Neural progenitor cell (in vitro differentiated cells): ENCODE data around the gene DRAXIN. TPM values are rescaled to one million over a fixed set of nuclear protein-coding genes. Genes with fewer than 3 reads are reported as not detected.

Experiments
- DNase-seq: peaks from one replicate; pipeline ENCODE4 v3.0.0-alpha.2; 2016; ENCODE audit warnings: low spot score
- H2AFZ ChIP-seq: fragments of 200-600 bp; sonication (generic); replicated peaks from 2 replicates; pipeline ENCODE4 v1.6.1; 2016; ENCODE audit warnings: antibody characterized with exemption
- H3F3A ChIP-seq: fragments of 200-600 bp; sonication (generic); 2 replicates; pipeline ENCODE4 v1.6.1; 2016; ENCODE audit warnings: antibody characterized with exemption, low read depth
- H3K27ac ChIP-seq: fragments of 200-600 bp; sonication (generic); 2 replicates; pipeline ENCODE4 v1.5.1; 2016; ENCODE audit warnings: mild to moderate bottlenecking
- H3K27me3 ChIP-seq: fragments of 200-600 bp; sonication (generic); 2 replicates; pipeline ENCODE4 v1.6.1; 2016; ENCODE audit warnings: mild to moderate bottlenecking, moderate library complexity
- H3K36me3 ChIP-seq: fragments of 200-600 bp; sonication (generic); 2 replicates; pipeline ENCODE4 v1.5.1; 2016
- H3K4me1 ChIP-seq: fragments of 200-600 bp; sonication (generic); 2 replicates; pipeline ENCODE4 v1.6.1; 2016; ENCODE audit warnings: mixed run types
- H3K4me2 ChIP-seq: fragments of 200-600 bp; sonication (generic); 2 replicates; pipeline ENCODE4 v1.6.1; 2016
- H3K4me3 ChIP-seq: fragments of 200-600 bp; sonication (generic); 2 replicates; pipeline ENCODE4 v1.5.1; 2016
- H3K79me2 ChIP-seq: fragments of 200-600 bp; sonication (generic); 2 replicates; pipeline ENCODE4 v1.6.1; 2016; ENCODE audit warnings: low read depth
- H3K9ac ChIP-seq: fragments of 200-600 bp; sonication (generic); 2 replicates; pipeline ENCODE4 v1.6.1; 2016
- H3K9me3 ChIP-seq: fragments of 200-600 bp; sonication (generic); 2 replicates; pipeline ENCODE4 v1.5.1; 2016; ENCODE audit warnings: low read depth
- H4K20me1 ChIP-seq: fragments of 200-600 bp; sonication (generic); 2 replicates; pipeline ENCODE4 v1.6.1; 2016; ENCODE audit warnings: low read depth
- H3K27ac Mint-ChIP-seq: 3 replicates; pipeline ENCODE4 v1.8.0; 2021; ENCODE audit warnings: mixed read lengths
- H3K27me3 Mint-ChIP-seq: 2 replicates; pipeline ENCODE4 v1.8.0; 2022; ENCODE audit warnings: low read depth, mild to moderate bottlenecking, inconsistent platforms, moderate library complexity, mixed read lengths; ENCODE audit not compliant: insufficient read depth
- H3K36me3 Mint-ChIP-seq: 3 replicates; pipeline ENCODE4 v1.8.0; 2021; ENCODE audit warnings: mixed read lengths
- H3K4me1 Mint-ChIP-seq: 3 replicates; pipeline ENCODE4 v1.8.0; 2021; ENCODE audit warnings: mixed read lengths
- H3K4me3 Mint-ChIP-seq: 3 replicates; pipeline ENCODE4 v1.8.0; 2021; ENCODE audit warnings: mild to moderate bottlenecking, moderate library complexity, mixed read lengths
- H3K9me3 Mint-ChIP-seq: 3 replicates; pipeline ENCODE4 v1.8.0; 2020; ENCODE audit warnings: mixed read lengths
- EZH2 ChIP-seq: fragments of 200-600 bp; sonication (generic); IDR thresholded peaks from 2 replicates; pipeline ENCODE4 v1.6.1; 2017; ENCODE audit warnings: antibody characterized with exemption, mild to moderate bottlenecking, moderate library complexity
- EZH2phosphoT487 ChIP-seq: fragments of 200-600 bp; sonication (generic); IDR thresholded peaks from 2 replicates; pipeline ENCODE4 v1.6.1; 2017; ENCODE audit warnings: antibody characterized with exemption
- total RNA-seq: library from RNA; depleted of rRNA; stranded (reverse); fragments of >200 nt; gene quantifications from 2 replicates; pipeline ENCODE4 v1.2.3, GENCODE V29; 2015; ENCODE audit warnings: low replicate concordance
- TF ChIP-seq, protein P1 (sequence below): fragments of 200-600 bp; sonication (generic); IDR thresholded peaks from 2 replicates; pipeline ENCODE4 v1.5.1; 2017; ENCODE audit warnings: antibody characterized with exemption, mild to moderate bottlenecking

DRAXIN gene
- total RNA-seq, 1 donor from 2014 or later = 27.1 TPM

DNA sequence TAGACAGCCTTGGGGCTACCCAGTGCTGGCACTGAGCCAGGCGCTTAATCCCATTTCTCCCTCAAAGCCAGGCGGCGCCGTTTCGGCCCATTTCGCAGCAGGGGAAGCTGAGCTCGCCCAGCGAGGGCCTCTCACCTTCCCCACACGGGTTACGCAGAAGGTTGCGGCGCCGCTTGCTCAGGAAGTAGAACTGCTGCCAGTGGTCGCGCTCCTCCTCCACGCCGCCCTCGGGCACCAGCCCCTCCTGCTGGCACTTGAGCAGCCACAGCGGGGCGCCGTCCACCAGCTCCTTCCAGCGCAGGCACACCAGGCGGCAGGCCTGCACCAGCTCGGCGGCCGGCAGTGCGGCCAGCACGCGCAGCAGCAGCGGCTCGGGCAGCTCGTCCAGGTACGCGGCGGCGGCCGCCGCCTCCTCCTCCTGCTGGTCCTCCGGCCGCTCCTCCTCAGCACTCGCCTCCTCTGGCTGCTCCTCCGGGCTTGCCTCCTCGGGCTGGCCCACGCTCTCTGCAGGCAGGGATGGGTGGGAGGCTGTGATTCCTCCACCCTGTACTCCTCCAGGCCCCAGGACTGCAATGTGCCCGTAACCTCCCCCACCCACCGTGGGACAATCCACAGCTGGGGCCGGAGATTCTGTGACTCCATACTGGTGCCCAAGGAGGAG lies 41.0 kb upstream of the DRAXIN start:
- Histone ChIP-seq H3K4me3 (peak overlapping the region; percentile 16), H3F3A (peaks cover 46% of the 10 kb centered on the region), H3K36me3 (no peaks in the 10 kb centered on the region), H4K20me1 (peaks cover 24% of the 10 kb centered on the region), H3K4me2 (peak overlapping the region; percentile 51), H2AFZ (no peak overlapping the region), H3K27ac (no peak overlapping the region), H3K27me3 (peaks cover 78% of the 10 kb centered on the region), H3K9me3 (no peaks in the 10 kb centered on the region), H3K79me2 (no peaks in the 10 kb centered on the region), H3K9ac (no peak overlapping the region), H3K4me1 (peaks cover 9% of the 10 kb centered on the region)
- Mint-ChIP-seq H3K27me3 (peaks cover 51% of the 10 kb centered on the region), H3K27ac (no peak overlapping the region), H3K4me1 (peaks cover 11% of the 10 kb centered on the region), H3K36me3 (no peaks in the 10 kb centered on the region), H3K4me3 (peak overlapping the region; percentile 75), H3K9me3 (peaks cover 2% of the 10 kb centered on the region)
- peak; percentile 90 for DNase-seq
- TF ChIP-seq EZH2phosphoT487 (no peak), EZH2 (peak; percentile 16)
- TF ChIP-seq, protein P1, sequence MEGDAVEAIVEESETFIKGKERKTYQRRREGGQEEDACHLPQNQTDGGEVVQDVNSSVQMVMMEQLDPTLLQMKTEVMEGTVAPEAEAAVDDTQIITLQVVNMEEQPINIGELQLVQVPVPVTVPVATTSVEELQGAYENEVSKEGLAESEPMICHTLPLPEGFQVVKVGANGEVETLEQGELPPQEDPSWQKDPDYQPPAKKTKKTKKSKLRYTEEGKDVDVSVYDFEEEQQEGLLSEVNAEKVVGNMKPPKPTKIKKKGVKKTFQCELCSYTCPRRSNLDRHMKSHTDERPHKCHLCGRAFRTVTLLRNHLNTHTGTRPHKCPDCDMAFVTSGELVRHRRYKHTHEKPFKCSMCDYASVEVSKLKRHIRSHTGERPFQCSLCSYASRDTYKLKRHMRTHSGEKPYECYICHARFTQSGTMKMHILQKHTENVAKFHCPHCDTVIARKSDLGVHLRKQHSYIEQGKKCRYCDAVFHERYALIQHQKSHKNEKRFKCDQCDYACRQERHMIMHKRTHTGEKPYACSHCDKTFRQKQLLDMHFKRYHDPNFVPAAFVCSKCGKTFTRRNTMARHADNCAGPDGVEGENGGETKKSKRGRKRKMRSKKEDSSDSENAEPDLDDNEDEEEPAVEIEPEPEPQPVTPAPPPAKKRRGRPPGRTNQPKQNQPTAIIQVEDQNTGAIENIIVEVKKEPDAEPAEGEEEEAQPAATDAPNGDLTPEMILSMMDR = peak; percentile 53

DNA sequence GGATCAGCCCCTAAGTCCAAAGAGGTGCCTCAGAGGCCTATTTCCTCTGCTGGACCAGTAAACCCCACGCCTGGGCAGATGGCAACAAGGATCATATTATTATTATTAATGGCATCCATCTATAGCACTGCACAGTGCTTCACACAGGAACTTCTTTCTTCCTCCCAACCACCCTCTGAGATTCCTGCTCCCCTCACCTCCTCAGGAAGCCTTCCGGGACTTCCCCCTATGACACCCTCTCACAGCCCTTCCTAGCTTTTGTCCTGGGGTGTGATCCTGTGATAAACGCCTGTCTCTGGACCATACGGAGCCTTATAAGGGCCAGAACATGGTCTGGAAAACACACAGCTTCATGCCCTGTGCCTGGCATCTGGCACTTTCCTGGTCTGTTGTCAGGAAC lies 40.5 kb upstream of the DRAXIN start:
- no peaks in the 10 kb centered on the region for H3K9me3 ChIP-seq
- no peaks in the 10 kb centered on the region for H3K36me3 ChIP-seq
- Mint-ChIP-seq H3K4me1 (peaks cover 15% of the 10 kb centered on the region), H3K27ac (peak overlapping the region; percentile 25), H3K27me3 (peaks cover 51% of the 10 kb centered on the region), H3K9me3 (peaks cover 2% of the 10 kb centered on the region), H3K4me3 (peak overlapping the region; percentile 75), H3K36me3 (no peaks in the 10 kb centered on the region)
- H3K4me2 ChIP-seq = peak overlapping the region; percentile 51
- peaks cover 14% of the 10 kb centered on the region for H3K4me1 ChIP-seq
- no peak overlapping the region for H3K4me3 ChIP-seq
- no peak overlapping the region for H3K27ac ChIP-seq
- TF ChIP-seq, protein P1 = no peak
- no peak for TF ChIP-seq EZH2
- TF ChIP-seq EZH2phosphoT487 = no peak
- H3K79me2 ChIP-seq = no peaks in the 10 kb centered on the region
- no peak overlapping the region for H2AFZ ChIP-seq
- H3K27me3 ChIP-seq = peaks cover 82% of the 10 kb centered on the region
- peaks cover 24% of the 10 kb centered on the region for H4K20me1 ChIP-seq
- H3F3A ChIP-seq = peaks cover 46% of the 10 kb centered on the region
- H3K9ac ChIP-seq = no peak overlapping the region
- DNase-seq = no peak

GRCh38 chr1:11652203-11652780 lies 39.2 kb upstream of the DRAXIN start:
- H3K36me3 ChIP-seq = no peaks in the 10 kb centered on the region
- no peaks in the 10 kb centered on the region for H3K79me2 ChIP-seq
- no peak overlapping the region for H2AFZ ChIP-seq
- H3K9me3 ChIP-seq = no peaks in the 10 kb centered on the region
- H3K4me2 ChIP-seq = no peak overlapping the region
- H3K9ac ChIP-seq = no peak overlapping the region
- TF ChIP-seq, protein P1 = no peak
- no peak for TF ChIP-seq EZH2
- no peak for TF ChIP-seq EZH2phosphoT487
- H3F3A ChIP-seq = peaks cover 50% of the 10 kb centered on the region
- H3K4me3 ChIP-seq = no peak overlapping the region
- H3K27ac Mint-ChIP-seq = no peak overlapping the region
- H3K4me3 Mint-ChIP-seq = peak overlapping the region; percentile 14
- H3K4me1 Mint-ChIP-seq = peaks cover 15% of the 10 kb centered on the region
- peaks cover 24% of the 10 kb centered on the region for H4K20me1 ChIP-seq
- DNase-seq = no peak
- peaks cover 82% of the 10 kb centered on the region for H3K27me3 ChIP-seq
- peaks cover 14% of the 10 kb centered on the region for H3K4me1 ChIP-seq
- H3K27ac ChIP-seq = no peak overlapping the region
- H3K27me3 Mint-ChIP-seq = peaks cover 42% of the 10 kb centered on the region
- peaks cover 2% of the 10 kb centered on the region for H3K9me3 Mint-ChIP-seq
- no peaks in the 10 kb centered on the region for H3K36me3 Mint-ChIP-seq
